ENCODE measurements around the gene CDC45. TPM values are rescaled to one million over a fixed set of nuclear protein-coding genes. Genes with fewer than 3 reads are reported as not detected.

The CDC45 gene
- total RNA-seq, 4 donors from 2014 or later: 0.34 TPM; not detected in 3

GRCh38 chr22:19446603-19447329 lies 33.0 kb upstream of the CDC45 start:
- no peak for TF ChIP-seq CTCF (IDR thresholded peaks at IDR 0.05; ENCODE audit: low read depth)

- TF ChIP-seq CTCF (IDR thresholded peaks at IDR 0.05; ENCODE audit: low read depth): no peak
Measured at GRCh38 chr22:19447330-19448075, 32.2 kb upstream of the CDC45 start, which contains the start of gene C22orf39. Gene C22orf39, minus strand, starts transcription at chr22:19447711. Its CDS starts 23 bp downstream, at chr22:19447688.

- no peak for TF ChIP-seq CTCF (IDR thresholded peaks at IDR 0.05; ENCODE audit: low read depth)
Measured at GRCh38 chr22:19448076-19448607, 31.6 kb upstream of the CDC45 start.

GRCh38 chr22:19448739-19449421 lies 30.8 kb upstream of the CDC45 start:
- no peak for TF ChIP-seq CTCF (IDR thresholded peaks at IDR 0.05; ENCODE audit: low read depth)

- no peak for TF ChIP-seq CTCF (IDR thresholded peaks at IDR 0.05; ENCODE audit: low read depth)
Measured at GRCh38 chr22:19449422-19449767, 30.3 kb upstream of the CDC45 start.

- no peak for TF ChIP-seq CTCF (IDR thresholded peaks at IDR 0.05; ENCODE audit: low read depth)
Measured at GRCh38 chr22:19450363-19451175, 29.2 kb upstream of the CDC45 start.
